ENCODE data around the gene ITM2C.

ITM2C gene

DNA sequence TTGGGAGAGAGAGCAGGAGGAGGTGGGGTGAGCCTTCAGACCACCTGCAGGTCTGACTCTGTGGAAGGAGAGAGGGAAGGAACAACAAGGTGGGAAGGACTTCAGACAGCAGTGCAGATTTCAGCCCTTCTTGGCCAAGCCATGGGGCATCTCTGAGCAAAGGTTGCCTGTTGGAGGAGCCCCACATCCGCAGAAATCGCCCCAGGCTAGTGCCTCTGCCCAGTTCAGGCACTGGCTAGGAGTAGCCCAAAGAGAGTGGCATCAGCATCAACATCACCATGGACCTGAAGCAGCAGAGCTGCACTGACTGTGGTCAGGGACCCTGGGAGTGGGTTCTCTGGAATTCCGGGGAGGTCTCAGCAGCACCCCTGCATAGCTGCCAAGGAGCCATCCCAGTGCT is 50.1 kb downstream of the ITM2C start:
- no peak for DNase-seq (ENCODE audit: insufficient read length, low spot score)
- no peak for FAIRE-seq
- TF ChIP-seq CTCF (IDR thresholded peaks at IDR 0.05; ENCODE audit: insufficient read depth, missing control alignments): no peak

DNA sequence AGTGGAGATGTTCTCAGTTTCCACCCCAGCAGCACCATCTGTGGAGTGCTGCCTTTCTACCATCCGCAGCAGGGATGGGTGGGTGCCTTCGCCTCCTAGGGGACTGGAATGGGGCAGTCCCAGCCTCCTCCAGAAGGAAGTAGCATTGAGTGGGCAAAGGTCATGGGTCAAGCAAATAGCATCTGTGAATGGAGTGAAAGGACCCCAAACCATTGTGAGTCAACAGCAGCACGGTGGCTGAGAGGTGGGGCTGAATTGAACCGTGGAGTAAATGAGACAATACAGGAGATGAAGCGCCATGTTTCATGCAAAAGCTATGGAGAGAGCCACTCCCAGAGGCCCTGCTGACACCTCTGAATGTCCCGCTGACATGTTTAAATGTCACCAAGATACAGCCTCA is 50.6 kb downstream of the ITM2C start:
- FAIRE-seq: no peak
- no peak for DNase-seq (ENCODE audit: insufficient read length, low spot score)
- no peak for TF ChIP-seq CTCF (IDR thresholded peaks at IDR 0.05; ENCODE audit: insufficient read depth, missing control alignments)

- no peak for FAIRE-seq
- DNase-seq (ENCODE audit: insufficient read length, low spot score): no peak
- no peak for TF ChIP-seq CTCF (IDR thresholded peaks at IDR 0.05; ENCODE audit: insufficient read depth, missing control alignments)
Observed at GRCh38 chr2:230916218-230916617, 51.5 kb downstream of the ITM2C start.

GRCh38 chr2:230919240-230919639 is 54.5 kb downstream of the ITM2C start:
- no peak for TF ChIP-seq CTCF (IDR thresholded peaks at IDR 0.05; ENCODE audit: insufficient read depth, missing control alignments)
- DNase-seq (ENCODE audit: insufficient read length, low spot score): no peak
- FAIRE-seq: no peak

GRCh38 chr2:230919681-230920080 is 54.9 kb downstream of the ITM2C start:
- FAIRE-seq (no peak), DNase-seq (ENCODE audit: insufficient read length, low spot score) (no peak)
- TF ChIP-seq CTCF (IDR thresholded peaks at IDR 0.05; ENCODE audit: insufficient read depth, missing control alignments): no peak

GRCh38 chr2:230920167-230920566 is 55.4 kb downstream of the ITM2C start:
- FAIRE-seq (no peak), DNase-seq (ENCODE audit: insufficient read length, low spot score) (no peak)
- TF ChIP-seq CTCF (IDR thresholded peaks at IDR 0.05; ENCODE audit: insufficient read depth, missing control alignments): no peak

DNA sequence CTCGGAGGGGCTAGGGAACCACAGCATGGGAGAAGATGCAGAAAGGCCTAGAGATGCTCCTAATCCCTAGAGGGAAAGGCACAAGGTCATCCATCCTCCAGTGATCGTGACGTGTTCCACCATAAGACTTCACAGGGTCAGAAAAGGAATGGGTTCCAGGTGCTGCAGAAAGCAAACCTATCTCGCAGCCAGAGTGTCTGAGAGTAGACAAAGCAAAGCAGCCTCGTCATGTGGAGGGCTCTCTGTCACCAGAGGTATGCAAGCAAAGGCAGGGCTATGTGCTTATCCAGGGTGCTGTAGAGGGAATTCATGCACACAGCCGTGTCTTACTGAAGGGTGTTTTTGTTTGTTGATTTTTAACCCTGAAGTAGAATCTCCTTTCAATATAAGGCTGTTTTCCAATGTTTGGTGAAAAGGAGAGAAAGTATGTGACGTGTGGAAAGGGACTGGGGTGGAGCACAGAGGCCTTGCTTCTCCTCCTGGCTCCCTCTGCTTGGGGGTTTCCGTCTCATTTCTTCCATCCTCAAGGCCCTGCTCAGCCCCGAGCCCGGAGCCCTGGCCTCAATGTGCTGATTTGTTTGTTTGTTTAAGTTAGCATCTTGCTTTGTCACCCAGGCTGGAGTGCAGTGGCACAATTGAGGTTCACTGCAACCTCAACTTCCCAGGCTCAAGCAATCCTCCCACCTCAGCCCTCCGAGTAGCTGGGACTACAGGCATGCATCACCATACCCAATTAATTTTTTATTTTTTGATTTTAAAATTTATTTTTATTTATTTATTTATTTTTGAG is 57.3 kb downstream of the ITM2C start:
- no peak for TF ChIP-seq CTCF (IDR thresholded peaks at IDR 0.05; ENCODE audit: insufficient read depth, missing control alignments)
- FAIRE-seq: no peak
- no peak for DNase-seq (ENCODE audit: insufficient read length, low spot score)

Data from D721Med (cell line).